DND-41 (cell line): ENCODE results near the gene HTRA1.

Experiments used
- EZH2 ChIP-seq: IDR thresholded peaks from 3 replicates; pipeline ENCODE4 v1.6.1; 2012; ENCODE audit warnings: borderline replicate concordance, low read depth, mild to moderate bottlenecking, moderate library complexity, low read length, inconsistent platforms; ENCODE audit not compliant: severe bottlenecking
- TF ChIP-seq, protein P1 (sequence below): IDR thresholded peaks from 2 replicates; pipeline ENCODE4 v1.5.1; 2012; ENCODE audit warnings: borderline replicate concordance, low read length, moderate library complexity, mild to moderate bottlenecking; ENCODE audit not compliant: poor library complexity, severe bottlenecking; ENCODE audit errors: extremely low read depth

GRCh38 chr10:122476333-122476695 is 15.0 kb downstream of the HTRA1 start:
- TF ChIP-seq, protein P1, sequence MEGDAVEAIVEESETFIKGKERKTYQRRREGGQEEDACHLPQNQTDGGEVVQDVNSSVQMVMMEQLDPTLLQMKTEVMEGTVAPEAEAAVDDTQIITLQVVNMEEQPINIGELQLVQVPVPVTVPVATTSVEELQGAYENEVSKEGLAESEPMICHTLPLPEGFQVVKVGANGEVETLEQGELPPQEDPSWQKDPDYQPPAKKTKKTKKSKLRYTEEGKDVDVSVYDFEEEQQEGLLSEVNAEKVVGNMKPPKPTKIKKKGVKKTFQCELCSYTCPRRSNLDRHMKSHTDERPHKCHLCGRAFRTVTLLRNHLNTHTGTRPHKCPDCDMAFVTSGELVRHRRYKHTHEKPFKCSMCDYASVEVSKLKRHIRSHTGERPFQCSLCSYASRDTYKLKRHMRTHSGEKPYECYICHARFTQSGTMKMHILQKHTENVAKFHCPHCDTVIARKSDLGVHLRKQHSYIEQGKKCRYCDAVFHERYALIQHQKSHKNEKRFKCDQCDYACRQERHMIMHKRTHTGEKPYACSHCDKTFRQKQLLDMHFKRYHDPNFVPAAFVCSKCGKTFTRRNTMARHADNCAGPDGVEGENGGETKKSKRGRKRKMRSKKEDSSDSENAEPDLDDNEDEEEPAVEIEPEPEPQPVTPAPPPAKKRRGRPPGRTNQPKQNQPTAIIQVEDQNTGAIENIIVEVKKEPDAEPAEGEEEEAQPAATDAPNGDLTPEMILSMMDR = no peak
- no peak for TF ChIP-seq EZH2
